Parathyroid adenoma (tissue), 2 donors: Measurements from ENCODE around the gene TTC24.
A peak's percentile ranks its signal among the peaks of the same experiment; 100 is the strongest.

Source experiments
- H2AFZ ChIP-seq: fragments of 300-600 bp; sonication (generic); one replicate; pipeline ENCODE4 v1.7.0; 2017; ENCODE audit warnings: antibody characterized with exemption, mild to moderate bottlenecking
- H3K27ac ChIP-seq: fragments of 300-600 bp; sonication (generic); one replicate; pipeline ENCODE4 v1.7.0; 2017
- H3K27me3 ChIP-seq: fragments of 300-600 bp; sonication (generic); one replicate; pipeline ENCODE4 v1.7.0; 2017; ENCODE audit warnings: low read length; ENCODE audit not compliant: control insufficient read depth, insufficient read depth
- H3K36me3 ChIP-seq: fragments of 300-600 bp; sonication (generic); one replicate; pipeline ENCODE4 v1.7.0; 2017; ENCODE audit warnings: low read length; ENCODE audit not compliant: control insufficient read depth, insufficient read depth
- H3K4me1 ChIP-seq: fragments of 300-600 bp; sonication (generic); one replicate; pipeline ENCODE4 v1.7.0; 2017; ENCODE audit warnings: control low read depth
- H3K4me2 ChIP-seq: fragments of 300-600 bp; sonication (generic); one replicate; pipeline ENCODE4 v1.7.0; 2017; ENCODE audit warnings: low read length
- H3K4me3 ChIP-seq: fragments of 300-600 bp; sonication (generic); one replicate; pipeline ENCODE4 v1.7.0; 2017; ENCODE audit warnings: low read depth, low read length
- H3K79me2 ChIP-seq: fragments of 300-600 bp; sonication (generic); one replicate; pipeline ENCODE4 v1.7.0; 2017; ENCODE audit warnings: control low read depth
- H3K9ac ChIP-seq: fragments of 300-600 bp; sonication (generic); one replicate; pipeline ENCODE4 v1.7.0; 2017; ENCODE audit warnings: mild to moderate bottlenecking
- H3K9me3 ChIP-seq: fragments of 300-600 bp; sonication (generic); one replicate; pipeline ENCODE4 v1.7.0; 2017; ENCODE audit warnings: low read length; ENCODE audit not compliant: control insufficient read depth
- CTCF ChIP-seq: fragments of 300-600 bp; sonication (generic); IDR thresholded peaks from one replicate; pipeline ENCODE4 v1.7.0; 2017; ENCODE audit warnings: antibody characterized with exemption, mild to moderate bottlenecking
- donor health status: primary hyperparathyroidism.

The TTC24 gene

GRCh38 chr1:156590326-156591180 is 11.0 kb downstream of the TTC24 start:
- Histone ChIP-seq H3K27me3 (no peaks in the 10 kb centered on the region), H3K9me3 (no peaks in the 10 kb centered on the region), H3K27ac (peak overlapping the region; percentile 74), H3K9ac (no peak overlapping the region), H3K79me2 (no peaks in the 10 kb centered on the region), H3K4me1 (peaks cover 4% of the 10 kb centered on the region), H3K4me3 (peak overlapping the region; percentile 83), H3K36me3 (no peaks in the 10 kb centered on the region), H2AFZ (peak overlapping the region; percentile 83), H3K4me2 (no peak overlapping the region)
- TF ChIP-seq CTCF, result no peak

GRCh38 chr1:156591181-156591431 is 11.6 kb downstream of the TTC24 start:
- Histone ChIP-seq H3K79me2 (no peaks in the 10 kb centered on the region), H3K27ac (peak overlapping the region; percentile 74), H3K4me1 (peaks cover 4% of the 10 kb centered on the region), H2AFZ (peak overlapping the region; percentile 83), H3K36me3 (no peaks in the 10 kb centered on the region), H3K9ac (no peak overlapping the region), H3K27me3 (no peaks in the 10 kb centered on the region), H3K9me3 (no peaks in the 10 kb centered on the region), H3K4me2 (peak overlapping the region; percentile 92), H3K4me3 (peak overlapping the region; percentile 83)
- no peak for TF ChIP-seq CTCF

GRCh38 chr1:156591432-156592157 is 12.1 kb downstream of the TTC24 start, which contains the start of gene NAXE:
Gene NAXE, plus strand, starts transcription at chr1:156591776. Its CDS starts 29 bp downstream, at chr1:156591805.
- H3K27me3 ChIP-seq, result no peaks in the 10 kb centered on the region
- H3K9me3 ChIP-seq, result no peaks in the 10 kb centered on the region
- H3K9ac ChIP-seq, result peak within 1 kb of the TSS; percentile 46
- no peak for TF ChIP-seq CTCF
- no peaks in the 10 kb centered on the region for H3K79me2 ChIP-seq
- H2AFZ ChIP-seq, result peak within 1 kb of the TSS; percentile 83
- peak within 1 kb of the TSS; percentile 74 for H3K27ac ChIP-seq
- peak within 1 kb of the TSS; percentile 92 for H3K4me2 ChIP-seq
- no peaks in the 10 kb centered on the region for H3K36me3 ChIP-seq
- peaks cover 4% of the 10 kb centered on the region for H3K4me1 ChIP-seq
- peak within 1 kb of the TSS; percentile 83 for H3K4me3 ChIP-seq

GRCh38 chr1:156592158-156592909 is 12.8 kb downstream of the TTC24 start:
- TF ChIP-seq CTCF, result no peak
- Histone ChIP-seq H3K27me3 (no peaks in the 10 kb centered on the region), H3K4me3 (peak overlapping the region; percentile 83), H2AFZ (peak overlapping the region; percentile 83), H3K9me3 (no peaks in the 10 kb centered on the region), H3K79me2 (no peaks in the 10 kb centered on the region), H3K4me2 (peak overlapping the region; percentile 92), H3K4me1 (peaks cover 4% of the 10 kb centered on the region), H3K27ac (peak overlapping the region; percentile 74), H3K36me3 (no peaks in the 10 kb centered on the region), H3K9ac (peak overlapping the region; percentile 46)
